Islet precursor cell (in vitro differentiated cells): ENCODE results near the gene JPT1.
"Not testable (repeated sequence)": the region's sequence is repeated elsewhere in the genome, so short reads cannot be mapped to it uniquely, and the experiment has no call there.

Experiments used
- DNase-seq: peaks from one replicate; pipeline ENCODE4 v3.0.0-alpha.2; 2018

The JPT1 gene

GRCh38 chr17:75129576-75129975, 24.7 kb downstream of the JPT1 start:
- no peak for DNase-seq

DNA sequence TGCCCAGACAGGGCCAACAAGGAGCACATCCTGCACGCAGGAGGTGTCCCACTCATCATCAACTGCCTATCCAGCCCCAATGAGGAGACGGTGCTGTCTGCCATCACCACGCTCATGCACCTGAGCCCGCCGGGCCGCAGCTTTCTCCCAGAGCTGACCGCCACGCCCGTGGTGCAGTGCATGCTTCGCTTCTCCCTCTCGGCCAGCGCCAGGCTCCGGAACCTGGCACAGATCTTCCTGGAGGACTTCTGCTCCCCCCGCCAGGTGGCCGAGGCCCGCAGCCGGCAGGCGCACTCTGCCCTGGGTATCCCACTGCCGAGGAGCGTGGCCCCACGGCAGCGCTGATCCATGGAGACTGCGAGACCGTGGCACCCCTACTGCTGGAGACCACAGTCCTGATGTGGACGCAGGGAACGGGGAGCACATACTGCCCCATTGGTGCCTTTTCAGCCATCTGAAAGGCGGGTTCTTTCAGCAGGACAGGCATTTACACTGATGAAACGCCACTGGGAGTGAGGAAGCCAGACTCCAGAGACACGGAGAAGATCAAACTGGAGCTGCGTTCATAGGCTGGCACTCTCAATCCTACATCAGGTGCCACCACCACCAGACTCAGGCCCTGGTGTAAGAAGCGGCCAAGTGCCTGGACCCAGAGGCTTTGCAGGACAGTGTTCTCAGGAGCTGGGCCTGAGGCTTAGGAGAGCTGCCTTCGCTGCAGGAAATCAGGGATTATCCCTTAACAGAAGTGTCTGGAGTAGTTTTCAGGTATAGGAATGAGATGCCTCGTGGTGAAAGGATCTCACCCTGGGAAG, 25.4 kb downstream of the JPT1 start:
- DNase-seq: no peak

- DNase-seq: not testable (repeated sequence)
Measured at GRCh38 chr17:75127936-75128335, 26.4 kb downstream of the JPT1 start.

DNA sequence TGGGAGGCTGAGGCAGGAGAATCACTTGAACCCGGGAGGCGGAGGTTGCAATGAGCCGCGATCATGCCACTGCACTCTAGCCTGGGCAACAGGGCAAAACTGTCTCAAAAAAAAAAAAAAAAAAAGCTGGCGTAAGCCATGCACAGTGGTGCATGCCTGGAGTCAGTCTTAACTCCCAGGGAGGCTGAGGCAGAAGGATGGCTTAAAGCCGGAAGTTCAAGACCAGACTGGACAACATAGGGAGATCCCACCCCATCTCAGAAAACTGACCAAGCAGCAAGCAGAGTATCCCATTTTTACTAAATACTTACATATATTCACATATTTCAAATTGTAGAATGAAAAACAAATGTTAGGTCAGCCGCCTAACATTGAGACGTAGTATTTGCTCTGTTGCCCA, 27.4 kb downstream of the JPT1 start:
- DNase-seq: no peak

GRCh38 chr17:75125984-75126383, 28.3 kb downstream of the JPT1 start:
- DNase-seq: peak; percentile 63

- no peak for DNase-seq
Measured at GRCh38 chr17:75124819-75125162, 29.5 kb downstream of the JPT1 start.

GRCh38 chr17:75124041-75124818, 30.1 kb downstream of the JPT1 start:
- peak; percentile 67 for DNase-seq

- DNase-seq: no peak
Measured at GRCh38 chr17:75118307-75118706, 36.0 kb downstream of the JPT1 start.

- no peak for DNase-seq
Measured at GRCh38 chr17:75116737-75117136, 37.6 kb downstream of the JPT1 start.

DNA sequence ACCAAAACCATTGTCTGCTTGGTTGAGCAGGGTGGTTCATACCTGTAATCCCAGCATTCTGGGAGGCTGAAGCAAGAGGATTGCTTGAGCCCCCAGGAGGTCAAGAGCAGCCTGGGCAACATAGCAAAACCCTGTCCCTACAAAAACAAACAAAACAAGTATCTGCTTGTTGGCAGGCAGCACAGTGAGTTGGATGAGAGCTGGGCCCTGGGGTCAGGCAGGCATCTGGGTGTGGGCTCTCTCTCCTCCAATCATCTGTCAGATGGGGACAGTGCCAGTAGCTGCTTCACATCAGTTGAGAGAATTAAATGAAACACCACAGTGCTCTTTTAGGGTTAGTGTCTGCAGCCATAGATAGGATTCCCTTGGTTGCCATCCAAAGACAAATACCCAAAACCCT, 38.8 kb downstream of the JPT1 start:
- DNase-seq: no peak

DNA sequence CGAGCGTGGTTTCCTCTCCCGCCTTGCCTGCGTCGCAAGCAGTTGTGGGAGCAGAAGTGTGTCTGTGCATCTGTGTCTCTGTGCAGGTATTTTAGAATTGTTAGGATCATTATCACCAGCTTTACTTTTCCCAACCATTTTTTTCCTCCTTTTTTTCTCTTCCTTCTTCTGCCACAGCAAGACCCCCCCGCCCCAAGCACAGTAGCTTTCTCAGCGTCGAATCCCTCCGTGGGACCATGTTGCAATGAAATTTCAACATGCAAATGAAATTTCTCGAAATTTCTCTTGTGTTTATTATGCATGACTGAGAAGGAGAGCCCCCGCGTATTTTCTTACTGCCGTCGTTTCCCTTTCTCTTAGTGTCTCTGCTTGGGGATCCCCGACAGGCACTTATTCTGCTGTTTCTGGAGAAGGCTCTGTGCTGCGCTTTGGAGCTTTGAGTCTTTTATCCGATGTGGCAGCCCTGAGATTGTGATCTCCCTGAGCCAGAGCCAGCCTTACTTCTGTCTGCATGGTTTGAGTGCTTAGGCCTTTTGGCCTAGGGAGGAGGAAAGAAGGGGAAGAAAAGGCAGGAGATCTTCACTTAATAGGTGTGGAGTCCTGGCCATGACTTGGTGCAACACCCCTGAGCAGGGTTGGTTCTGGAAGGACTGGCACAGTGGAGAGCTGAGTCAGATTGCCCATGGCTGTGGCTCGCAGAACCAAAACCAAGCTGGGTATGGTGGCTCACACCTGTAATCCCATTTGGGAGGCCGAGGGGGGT, 39.6 kb downstream of the JPT1 start:
- no peak for DNase-seq

DNA sequence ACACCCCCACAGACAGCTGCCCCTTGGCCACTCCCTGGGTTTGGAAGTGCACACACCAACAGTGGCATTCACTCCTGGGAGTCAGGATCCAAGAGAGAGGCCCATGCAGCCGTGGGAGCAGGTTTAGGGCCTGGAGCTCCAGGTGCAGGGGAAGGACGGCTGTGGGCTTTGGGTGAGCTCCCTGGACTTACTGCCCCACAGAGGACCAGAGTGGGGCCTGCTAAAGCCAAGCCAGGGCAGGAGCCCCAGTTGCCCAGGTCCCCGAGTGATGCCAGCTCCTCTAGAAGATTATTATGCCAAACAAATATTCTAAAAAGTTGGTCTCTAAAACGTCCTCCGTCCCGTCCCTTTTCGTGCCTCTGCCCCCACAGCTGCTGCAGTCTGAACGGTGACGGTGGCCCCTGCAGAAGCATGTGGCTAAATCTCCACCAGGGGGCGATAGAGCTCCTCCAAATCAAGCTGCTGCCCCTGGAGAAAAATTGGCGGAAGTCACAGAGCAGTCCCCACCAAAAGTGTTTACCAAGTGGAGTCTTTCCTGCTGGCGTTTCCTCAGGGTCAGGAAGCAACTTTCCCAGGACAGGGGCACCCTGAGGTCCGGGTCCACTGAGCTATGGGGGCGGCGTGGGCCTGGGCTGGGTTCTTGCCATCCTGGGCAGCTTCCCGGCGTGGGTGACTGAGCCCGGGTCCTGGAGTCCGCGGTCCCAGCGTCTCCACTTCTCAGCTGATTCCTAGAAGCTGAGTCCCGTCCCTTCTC, 40.3 kb downstream of the JPT1 start:
- peak; percentile 96 for DNase-seq

DNA sequence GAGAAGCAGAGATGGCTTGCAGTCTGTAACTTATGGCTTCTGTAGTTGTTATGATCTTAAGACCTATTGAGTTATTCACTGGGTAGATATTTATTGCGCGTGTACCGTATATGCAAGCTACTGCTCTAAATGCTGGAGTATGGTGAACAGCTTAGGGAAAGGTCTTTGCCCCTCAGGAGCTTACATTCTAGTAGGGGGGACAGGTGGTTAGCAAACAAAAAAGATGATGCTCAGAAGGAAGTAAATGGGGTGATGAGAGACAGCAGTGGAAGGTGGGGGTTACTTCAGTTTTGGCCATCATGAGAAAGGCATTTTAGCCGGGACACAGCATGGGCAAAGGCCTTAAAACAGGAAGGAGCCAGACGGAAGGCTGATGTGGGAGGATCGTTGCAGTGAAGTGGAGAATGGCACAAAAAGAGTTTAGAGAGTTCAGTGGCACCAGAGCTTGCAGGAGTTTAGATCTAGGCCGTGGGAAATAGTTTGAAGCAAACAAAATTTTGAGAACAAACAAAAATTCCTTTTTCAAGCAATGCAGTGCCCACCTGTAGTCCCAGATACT, 42.5 kb downstream of the JPT1 start:
- DNase-seq: no peak

DNA sequence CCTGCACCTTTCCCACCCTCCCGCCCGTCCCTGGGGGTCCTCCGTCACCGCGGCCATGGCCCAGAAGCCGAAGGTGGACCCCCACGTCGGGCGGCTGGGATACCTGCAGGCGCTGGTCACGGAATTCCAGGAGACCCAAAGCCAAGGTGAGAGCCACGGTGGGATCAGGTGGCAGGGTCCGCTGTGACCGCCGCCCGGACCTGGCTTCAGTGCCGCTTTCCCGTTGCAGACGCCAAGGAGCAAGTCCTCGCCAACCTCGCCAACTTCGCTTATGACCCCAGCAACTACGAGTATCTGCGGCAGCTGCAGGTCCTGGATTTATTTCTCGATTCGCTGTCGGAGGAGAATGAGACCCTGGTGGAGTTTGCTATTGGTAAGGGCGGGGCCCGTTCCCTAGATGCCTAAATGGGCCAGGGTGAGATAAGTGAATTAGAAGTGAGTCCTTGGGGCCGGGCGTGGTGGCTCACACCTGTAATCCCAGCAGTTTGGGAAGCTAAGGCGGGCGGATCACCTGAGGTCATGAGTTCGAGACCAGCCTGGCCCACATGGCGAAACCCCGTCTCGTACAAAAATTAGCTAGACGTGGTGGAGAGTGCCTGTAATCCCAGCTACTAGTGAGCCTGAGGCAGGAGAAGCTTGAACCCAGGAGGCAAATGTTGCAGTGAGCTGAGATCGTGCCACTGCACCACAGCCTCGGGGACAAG, 43.9 kb downstream of the JPT1 start:
- peak; percentile 69 for DNase-seq

- peak; percentile 98 for DNase-seq
Measured at GRCh38 chr17:75109407-75110233, 44.7 kb downstream of the JPT1 start, which contains the start of gene ARMC7. Gene ARMC7, plus strand, starts transcription at chr17:75109969. Its CDS starts 320 bp downstream, at chr17:75110289.

- peak; percentile 63 for DNase-seq
Measured at GRCh38 chr17:75109046-75109406, 45.3 kb downstream of the JPT1 start.

DNA sequence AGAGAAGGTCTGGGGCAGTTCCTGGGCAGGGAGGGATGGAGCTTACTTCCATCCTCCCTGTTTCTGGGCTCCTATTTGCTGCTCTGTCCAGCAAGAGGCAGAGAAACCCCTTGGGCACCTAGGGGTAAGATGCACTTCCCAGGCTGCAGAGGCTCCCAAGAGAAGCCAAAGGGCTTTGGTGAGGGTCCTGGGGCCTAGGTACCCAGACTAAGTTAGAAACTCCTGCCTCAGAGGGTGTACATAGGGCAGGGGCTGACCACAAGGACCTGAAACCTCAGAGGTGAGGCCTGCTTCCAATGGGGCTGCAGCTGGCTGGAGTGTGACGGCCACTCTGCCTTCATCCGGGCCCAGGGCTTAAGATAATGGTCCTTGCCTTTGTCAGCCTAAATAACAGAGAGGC, 46.1 kb downstream of the JPT1 start:
- DNase-seq: peak; percentile 57

DNA sequence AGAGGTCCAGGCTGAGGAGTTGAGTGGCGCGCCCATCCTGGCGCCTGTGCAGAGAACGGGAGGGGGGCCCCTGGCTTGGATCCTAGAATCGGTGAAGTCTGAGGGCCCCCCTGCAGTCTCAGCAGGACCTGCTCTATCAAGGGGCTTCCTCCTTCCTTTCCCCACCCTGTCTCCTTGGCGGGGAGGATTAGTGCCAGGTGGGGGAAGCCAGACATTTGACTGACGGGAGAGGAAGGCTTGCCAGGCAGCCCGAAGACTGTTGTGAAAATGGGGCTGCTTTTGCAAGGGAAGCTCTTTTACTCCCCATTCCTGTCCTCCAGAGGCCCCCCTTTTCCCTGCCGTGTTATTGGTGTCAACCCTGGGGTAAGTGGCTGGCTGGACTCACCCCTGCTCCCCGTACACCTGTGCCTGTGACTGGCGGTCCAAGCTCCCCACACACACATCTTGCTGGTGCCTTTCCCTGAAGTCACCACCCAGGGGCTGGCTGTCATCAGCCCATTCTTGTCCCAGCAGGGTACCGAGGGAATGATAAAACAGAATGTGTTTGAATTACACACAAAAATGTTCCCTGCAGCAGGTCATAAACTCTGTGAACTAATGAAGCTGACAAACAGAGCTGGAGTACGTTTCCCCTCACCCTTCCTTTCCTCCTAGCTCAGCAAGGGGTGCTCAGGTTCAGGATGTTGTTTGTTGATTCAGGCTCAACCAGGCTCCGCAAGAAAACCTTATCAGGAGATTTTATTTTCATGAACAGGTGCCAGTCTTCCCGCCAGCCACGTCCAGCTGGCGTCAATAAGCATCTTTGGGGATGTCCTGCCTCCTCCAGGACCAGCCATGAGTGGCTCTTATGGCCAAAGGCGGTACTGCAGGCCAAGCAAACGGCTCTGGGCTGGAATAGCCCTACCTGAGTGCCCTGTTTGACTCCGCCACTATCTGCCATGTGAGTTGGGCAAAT, 48.9 kb downstream of the JPT1 start:
- peak; percentile 86 for DNase-seq
